ENCODE measurements around the gene PEX7.
A peak's percentile ranks its signal among the peaks of the same experiment; 100 is the strongest.
"Not testable (repeated sequence)": the region's sequence is repeated elsewhere in the genome, so short reads cannot be mapped to it uniquely, and the experiment has no call there.

PEX7 gene

GRCh38 chr6:136918706-136919105, 96.3 kb downstream of the PEX7 start:
- no peak for DNase-seq

- peak; percentile 19 for DNase-seq
Measured at GRCh38 chr6:136920216-136920615, 97.8 kb downstream of the PEX7 start.

- DNase-seq = peak; percentile 16
Measured at GRCh38 chr6:136920671-136921380, 98.4 kb downstream of the PEX7 start.

GRCh38 chr6:136921381-136921935, 99.1 kb downstream of the PEX7 start:
- DNase-seq = no peak

- no peak for DNase-seq
Measured at GRCh38 chr6:136921936-136922684, 99.7 kb downstream of the PEX7 start, which contains the start of gene SLC35D3. Gene SLC35D3, plus strand, starts transcription at chr6:136922301. Its CDS starts 128 bp downstream, at chr6:136922429.

GRCh38 chr6:136922685-136923006, 100.3 kb downstream of the PEX7 start:
- no peak for DNase-seq

GRCh38 chr6:136923116-136923953, 100.9 kb downstream of the PEX7 start:
- no peak for DNase-seq

- no peak for DNase-seq
Measured at GRCh38 chr6:136923954-136924673, 101.7 kb downstream of the PEX7 start.

GRCh38 chr6:136926383-136926782, 104.0 kb downstream of the PEX7 start:
- no peak for DNase-seq

GRCh38 chr6:136927292-136927691, 104.9 kb downstream of the PEX7 start:
- DNase-seq = peak; percentile 23

- DNase-seq = no peak
Measured at GRCh38 chr6:136930528-136930927, 108.1 kb downstream of the PEX7 start.

- no peak for DNase-seq
Measured at GRCh38 chr6:136932599-136932998, 110.2 kb downstream of the PEX7 start.

- no peak for DNase-seq
Measured at GRCh38 chr6:136945072-136945471, 122.7 kb downstream of the PEX7 start.

GRCh38 chr6:136945711-136946121, 123.3 kb downstream of the PEX7 start:
- DNase-seq = no peak

- DNase-seq = no peak
Measured at GRCh38 chr6:136947037-136947436, 124.6 kb downstream of the PEX7 start.

- DNase-seq = not testable (repeated sequence)
Measured at GRCh38 chr6:136949957-136950356, 127.6 kb downstream of the PEX7 start.

- DNase-seq = no peak
Measured at GRCh38 chr6:136950436-136951126, 128.2 kb downstream of the PEX7 start.

- no peak for DNase-seq
Measured at GRCh38 chr6:136952714-136953260, 130.4 kb downstream of the PEX7 start.

- DNase-seq = no peak
Measured at GRCh38 chr6:136955123-136955522, 132.7 kb downstream of the PEX7 start.

- no peak for DNase-seq
Measured at GRCh38 chr6:136956590-136957544, 134.5 kb downstream of the PEX7 start.
